ENCODE measurements around the gene GUCA2B. TPM values are rescaled to one million over a fixed set of nuclear protein-coding genes. Genes with fewer than 3 reads are reported as not detected.

The GUCA2B gene
- total RNA-seq (2014; rRNA removed; shearing (Covaris generic)) = not detected in 2 replicates
- total RNA-seq (2022) = not detected in 2 replicates
- not detected for Bru-seq, nascent RNA
- not detected for BruChase-seq, experiment 1, labeled RNA remaining after a 6-hour chase
- BruChase-seq, experiment 2, labeled RNA remaining after a 2-hour chase = not detected
- long read RNA-seq = 0 reads

GRCh38 chr1:42152907-42153600, at the start of gene GUCA2B:
GUCA2B (plus strand) TSS chr1:42153410; CDS start chr1:42153451, 41 bp downstream.
- no peak for TF ChIP-seq EZH2phosphoT487 (IDR thresholded peaks at IDR 0.05; ENCODE audit: borderline replicate concordance, low read depth, low read length)
- no peak for TF ChIP-seq CTCF (conservative IDR thresholded peaks at IDR 0.05; ENCODE audit: low read length)
- Histone ChIP-seq H3K4me2 (ENCODE audit: low read length) (no peak within 1 kb of the TSS), H3K4me3 (ENCODE audit: low read depth, low read length, poor library complexity, severe bottlenecking) (no peak within 1 kb of the TSS), H3K9me2 (ENCODE audit: insufficient read depth, low read length) (no peaks in the 10 kb centered on the region), H2AFZ (ENCODE audit: low read length) (no peak within 1 kb of the TSS), H3K4me1 (ENCODE audit: insufficient read depth, low read length, poor library complexity, severe bottlenecking) (no peaks in the 10 kb centered on the region), H3K27ac (ENCODE audit: low read depth, low read length, poor library complexity, severe bottlenecking) (no peak within 1 kb of the TSS), H4K20me1 (ENCODE audit: insufficient read depth, low read length) (no peaks in the 10 kb centered on the region), H3K9me3 (ENCODE audit: low read length) (no peaks in the 10 kb centered on the region), H3K79me2 (ENCODE audit: insufficient read depth, low read depth, low read length) (no peaks in the 10 kb centered on the region), H3K36me3 (ENCODE audit: insufficient read depth, low read length) (no peaks in the 10 kb centered on the region)
- ChIA-PET POLR2A (no interaction called here), CTCF (ENCODE audit: unreplicated experiment) (no interaction called here)
- no TSS peak for BruUV-seq (replicated peaks)
- no peak for DNase-seq (ENCODE audit: low spot score)
- intact Hi-C loops (cut with micrococcal nuclease; ENCODE audit: unreplicated experiment) = no loop called here

- POLR2A ChIA-PET = no interaction called here
Measured at GRCh38 chr1:42105025-42105424, 48.2 kb upstream of the GUCA2B start.

More at GRCh38 chr1:42105025-42105424, 48.2 kb upstream of the GUCA2B start:
- BruUV-seq (replicated peaks) = no TSS peak
- H3K79me2 ChIP-seq (ENCODE audit: insufficient read depth, low read depth, low read length) = no peaks in the 10 kb centered on the region
- 0 out of 2 replicates have a peak, but pooled peaks cover 3% of the 10 kb centered on the region for H3K9me3 ChIP-seq (ENCODE audit: low read length)
- no peak overlapping the region for H3K27ac ChIP-seq (ENCODE audit: low read depth, low read length, poor library complexity, severe bottlenecking)
- H3K36me3 ChIP-seq (ENCODE audit: insufficient read depth, low read length) = no peaks in the 10 kb centered on the region
- DNase-seq (ENCODE audit: low spot score) = no peak
- no peaks in the 10 kb centered on the region for H4K20me1 ChIP-seq (ENCODE audit: insufficient read depth, low read length)
- no peaks in the 10 kb centered on the region for H3K9me2 ChIP-seq (ENCODE audit: insufficient read depth, low read length)
- H3K4me1 ChIP-seq (ENCODE audit: insufficient read depth, low read length, poor library complexity, severe bottlenecking) = no peaks in the 10 kb centered on the region
- no peak overlapping the region for H3K4me2 ChIP-seq (ENCODE audit: low read length)
- intact Hi-C loops (cut with micrococcal nuclease; ENCODE audit: unreplicated experiment) = no loop called here
- CTCF ChIA-PET (ENCODE audit: unreplicated experiment) = no interaction called here
- TF ChIP-seq EZH2phosphoT487 (IDR thresholded peaks at IDR 0.05; ENCODE audit: borderline replicate concordance, low read depth, low read length) (no peak), CTCF (conservative IDR thresholded peaks at IDR 0.05; ENCODE audit: low read length) (no peak)
- H2AFZ ChIP-seq (ENCODE audit: low read length) = no peak overlapping the region
- H3K4me3 ChIP-seq (ENCODE audit: low read depth, low read length, poor library complexity, severe bottlenecking) = no peak overlapping the region
